Right lung (tissue), 5 donors: ENCODE measurements around the gene NR6A1. TPM values are rescaled to one million over a fixed set of nuclear protein-coding genes. Genes with fewer than 3 reads are reported as not detected.

Source experiments
- DNase-seq, 2 donors: peaks; one replicate each; pipeline ENCODE4 v3.0.0-alpha.2; 2013
- polyA plus RNA-seq, 5 donors: library from polyadenylated mRNA; unstranded; fragments of 120-200 nt; gene quantifications; one replicate each; pipeline versions ENCODE4 v1.2.1 to v1.2.3, GENCODE V29; 2013; ENCODE audit warnings: inconsistent platforms in 1 of 5, low replicate concordance in 1 of 5; ENCODE audit not compliant: insufficient read length in 5 of 5, insufficient read depth in 1 of 5

The NR6A1 gene
- polyA plus RNA-seq, 5 donors = 1.3 to 2.5 (median 1.5) TPM

DNA sequence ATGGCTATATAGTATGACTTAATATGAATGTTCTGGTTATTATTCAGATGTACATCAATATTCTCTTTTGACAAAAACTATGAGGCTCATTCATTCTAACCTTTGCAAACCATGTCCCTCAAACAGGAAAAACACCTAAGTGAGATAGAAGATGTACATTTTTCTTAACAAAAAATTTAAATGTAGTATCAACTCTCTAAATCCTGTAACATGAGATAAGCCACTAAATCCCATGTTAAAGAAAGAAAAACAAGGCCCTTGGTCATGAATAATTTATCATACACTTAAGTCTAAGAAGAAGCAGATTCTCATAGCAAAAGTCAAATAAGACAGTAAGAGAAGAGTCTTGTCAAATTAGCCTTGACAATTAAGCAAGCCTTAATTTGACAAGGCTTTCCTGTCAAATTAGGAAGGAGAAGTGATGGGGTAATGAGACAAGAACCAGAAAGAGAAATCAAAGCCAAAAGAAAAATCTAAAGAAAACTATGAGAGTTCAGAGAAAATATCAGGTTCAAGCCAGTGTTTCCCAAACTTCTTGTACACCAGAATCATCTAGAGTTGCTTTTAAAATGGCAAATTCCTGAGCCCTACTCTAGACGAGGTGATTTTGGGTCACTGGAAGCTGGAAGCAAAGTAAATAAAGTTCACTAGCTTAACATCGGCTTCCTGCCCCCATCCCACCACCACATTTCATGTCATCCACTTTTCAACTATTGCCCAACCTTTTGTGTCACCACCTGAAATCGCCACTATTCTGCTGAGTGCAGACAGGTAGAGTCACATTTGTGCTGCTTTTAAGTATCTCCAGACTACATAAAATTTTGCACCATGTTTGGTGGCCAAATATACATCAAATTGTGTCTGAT, 76.5 kb downstream of the NR6A1 start:
- DNase-seq = no peak

GRCh38 chr9:124693403-124693802, 77.7 kb downstream of the NR6A1 start:
- no peak for DNase-seq

- no peak for DNase-seq
Observed at GRCh38 chr9:124688238-124688904, 82.7 kb downstream of the NR6A1 start.

- DNase-seq = no peak
Observed at GRCh38 chr9:124686918-124687317, 84.2 kb downstream of the NR6A1 start.

DNA sequence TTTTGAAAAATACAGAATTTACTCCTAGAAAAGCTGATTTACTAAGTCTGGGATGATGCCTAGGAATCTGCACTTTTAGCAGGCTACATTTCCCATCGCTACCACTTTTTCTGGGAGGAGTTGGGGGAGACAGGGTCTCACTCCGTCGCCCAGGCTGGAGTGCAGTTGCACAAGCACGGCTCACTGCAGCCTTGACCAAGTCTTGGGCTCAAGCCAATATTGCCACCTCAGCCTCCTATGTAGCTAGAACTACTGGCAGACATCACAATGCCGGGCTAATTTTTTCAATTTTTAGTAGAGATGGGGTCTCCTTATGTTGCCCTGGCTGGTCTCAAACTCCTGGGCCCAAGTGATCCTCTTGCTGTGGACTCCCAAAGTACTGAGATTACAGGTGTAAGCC, 85.9 kb downstream of the NR6A1 start:
- no peak for DNase-seq

DNA sequence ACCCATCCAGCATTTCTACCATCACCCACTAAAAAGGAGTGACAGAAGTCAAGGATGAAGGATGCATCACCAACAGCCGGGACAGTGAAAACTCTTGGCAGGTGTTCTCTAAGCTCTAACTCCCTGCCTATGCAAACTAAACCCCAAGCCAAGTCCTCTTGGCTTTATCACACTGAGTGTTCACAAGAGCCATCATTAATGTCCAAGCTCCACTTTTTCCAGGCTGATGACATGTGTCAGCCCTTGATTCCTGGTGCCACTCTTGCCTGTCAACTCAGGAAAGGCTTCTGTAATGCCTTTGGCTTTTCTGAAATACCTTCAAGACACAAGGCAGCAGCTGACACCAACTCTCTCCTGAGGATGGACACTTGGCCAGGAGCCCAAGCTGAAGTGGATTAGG, 86.9 kb downstream of the NR6A1 start:
- DNase-seq = no peak

- no peak for DNase-seq
Observed at GRCh38 chr9:124683043-124683442, 88.1 kb downstream of the NR6A1 start.

GRCh38 chr9:124680714-124681390, 90.3 kb downstream of the NR6A1 start:
- DNase-seq = no peak

- no peak for DNase-seq
Observed at GRCh38 chr9:124680049-124680448, 91.1 kb downstream of the NR6A1 start.

GRCh38 chr9:124676159-124676551, 95.0 kb downstream of the NR6A1 start:
- no peak for DNase-seq

DNA sequence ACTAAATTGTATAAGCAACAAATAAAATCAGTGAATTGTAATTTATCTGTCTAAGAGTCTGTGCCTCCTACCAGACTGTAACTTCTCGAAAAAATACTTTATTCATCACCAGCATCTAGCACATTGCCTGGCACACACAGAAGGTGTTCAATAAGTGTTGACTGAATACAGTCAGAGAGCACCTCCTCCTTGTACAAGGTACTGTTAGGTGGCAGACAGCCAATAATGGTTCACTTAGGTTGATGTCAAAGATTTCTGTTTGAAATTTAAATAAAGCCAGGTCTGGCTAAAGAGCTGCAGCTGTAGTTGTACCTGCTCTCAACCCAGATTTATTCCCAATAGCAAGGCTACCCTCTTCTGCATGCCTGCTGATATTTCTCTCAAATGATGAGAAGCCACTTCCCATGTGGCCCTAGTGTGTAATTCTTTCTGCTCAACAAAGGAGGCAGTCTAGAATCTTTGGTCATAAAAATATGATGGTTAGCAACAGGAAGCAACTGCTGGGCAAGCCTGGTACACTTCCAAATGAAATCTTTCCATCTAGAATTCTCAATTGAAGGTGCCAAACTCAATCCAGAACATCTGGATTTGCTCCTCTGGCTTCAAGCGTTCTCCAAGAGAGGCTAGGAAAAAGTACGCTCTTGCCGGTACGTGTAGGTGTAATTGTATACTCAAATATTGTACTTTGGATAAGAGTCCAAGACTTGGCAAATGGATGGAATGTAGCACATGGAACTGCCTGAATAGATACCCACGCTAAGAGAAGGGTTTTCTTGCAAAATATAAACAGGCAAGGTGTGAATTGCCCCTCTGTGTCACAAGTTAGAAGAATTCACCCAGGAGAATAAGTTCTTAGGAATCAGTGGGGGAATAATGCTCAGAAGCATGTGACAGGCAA, 95.6 kb downstream of the NR6A1 start:
- DNase-seq = no peak

DNA sequence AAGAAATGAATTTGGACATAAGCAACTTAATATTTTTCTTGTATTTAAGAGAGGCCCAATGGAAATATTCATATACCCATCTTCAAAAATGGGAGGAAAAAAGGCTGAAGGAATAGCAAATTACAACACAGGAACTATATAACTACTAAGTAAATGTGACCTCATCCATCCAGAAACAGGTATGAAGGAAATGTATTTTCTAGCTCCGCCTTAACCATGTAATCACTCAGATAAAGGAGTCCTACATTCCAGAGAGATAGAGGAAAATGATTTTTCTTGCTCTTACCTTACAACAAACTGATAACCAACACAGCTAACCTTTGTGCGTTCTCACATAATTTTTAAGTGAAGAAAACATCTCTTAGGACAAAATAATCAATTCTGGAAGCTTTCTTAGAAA, 96.5 kb downstream of the NR6A1 start:
- no peak for DNase-seq

GRCh38 chr9:124673063-124673462, 98.0 kb downstream of the NR6A1 start:
- DNase-seq = no peak

- no peak for DNase-seq
Observed at GRCh38 chr9:124671861-124672260, 99.2 kb downstream of the NR6A1 start.

DNA sequence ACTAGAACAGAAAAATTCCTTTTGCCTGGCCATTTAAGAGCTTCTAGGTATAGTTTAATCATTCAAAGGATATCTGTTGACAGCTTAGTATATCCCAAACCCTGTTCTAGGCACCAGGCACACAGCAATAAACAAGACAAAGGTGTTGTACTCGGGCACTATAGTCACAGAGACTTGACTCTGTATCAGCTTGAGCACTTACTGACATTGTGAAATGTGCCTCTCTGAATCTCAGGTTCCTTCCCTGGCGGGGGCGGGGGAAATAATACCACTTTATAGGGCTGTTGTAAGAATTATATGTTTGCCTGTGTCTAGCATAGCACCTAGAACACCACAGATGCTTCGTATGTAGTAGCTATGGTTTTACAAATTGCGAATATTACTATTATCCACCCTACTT, 104.5 kb downstream of the NR6A1 start:
- no peak for DNase-seq

- no peak for DNase-seq
Observed at GRCh38 chr9:124665391-124666058, 105.6 kb downstream of the NR6A1 start.

- no peak for DNase-seq
Observed at GRCh38 chr9:124664143-124664542, 107.0 kb downstream of the NR6A1 start.

DNA sequence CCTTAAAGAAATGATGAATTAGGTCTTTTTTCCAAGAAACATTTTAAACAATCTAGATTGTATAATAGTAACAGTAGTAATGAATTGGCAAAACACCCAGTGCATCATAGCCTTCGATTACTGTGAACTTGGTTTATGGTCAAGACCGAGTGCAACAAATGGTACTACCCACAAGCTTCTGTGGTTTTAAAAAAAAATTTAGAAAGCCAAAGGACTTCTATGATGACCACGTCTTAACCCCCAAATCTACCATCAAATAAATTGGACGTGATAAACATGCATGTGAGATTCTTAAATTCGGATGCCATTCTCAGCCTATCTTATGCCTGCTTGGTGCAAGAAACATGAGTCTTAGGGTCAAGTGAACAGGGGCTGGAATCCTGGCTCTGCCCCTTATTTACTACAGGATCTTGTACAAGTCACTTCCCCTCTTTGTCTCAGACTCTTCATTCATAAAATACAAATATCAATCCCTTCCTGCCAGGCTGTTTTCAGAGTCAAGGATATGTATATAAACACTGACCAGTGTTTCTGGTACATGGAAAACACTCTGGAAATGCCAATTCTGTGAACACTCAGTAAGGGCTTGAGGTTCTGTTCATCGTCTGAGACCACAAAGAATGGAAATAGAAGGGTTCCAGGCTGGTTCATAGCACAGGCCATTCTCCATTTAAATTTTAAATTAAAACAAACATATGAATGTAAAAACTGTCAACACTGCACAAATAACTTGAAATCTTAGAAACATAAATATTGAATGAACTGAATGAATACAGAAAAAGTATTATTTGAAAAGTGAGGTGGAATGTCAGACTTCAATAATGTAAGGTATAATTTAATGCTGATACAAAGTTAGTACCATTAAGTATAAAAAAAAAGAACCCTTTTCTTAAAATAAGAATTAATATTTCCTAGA, 107.8 kb downstream of the NR6A1 start:
- DNase-seq = no peak

- DNase-seq = no peak
Observed at GRCh38 chr9:124662561-124662960, 108.5 kb downstream of the NR6A1 start.

DNA sequence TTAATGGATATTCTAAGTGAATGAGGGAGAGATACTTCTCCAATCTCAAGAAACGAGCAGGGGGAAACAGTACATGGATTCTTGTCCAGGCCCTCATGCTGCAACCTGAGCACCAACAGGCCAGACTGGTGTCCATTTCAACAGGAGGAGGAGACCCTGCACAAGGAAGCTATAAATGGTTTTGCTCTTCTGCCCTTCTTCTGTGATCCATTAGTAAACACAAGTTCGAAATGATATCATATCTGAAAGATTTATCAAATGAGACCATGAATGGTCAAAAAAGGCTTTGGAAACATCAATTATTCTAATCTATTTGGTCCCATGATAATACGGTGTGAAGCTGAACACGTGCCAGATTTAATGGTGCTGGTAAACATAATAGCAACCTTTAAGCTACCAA, 109.8 kb downstream of the NR6A1 start:
- DNase-seq = no peak
